C1 segment of cervical spinal cord (tissue), 14 donors: ENCODE results near the gene SCN4A.
"Not testable (repeated sequence)": the region's sequence is repeated elsewhere in the genome, so short reads cannot be mapped to it uniquely, and the experiment has no call there.

Experiments used
- DNase-seq, 14 donors: peaks; one replicate each; lab custom pipeline; 2025; lab: John Stamatoyannopoulos, UW

SCN4A gene

DNA sequence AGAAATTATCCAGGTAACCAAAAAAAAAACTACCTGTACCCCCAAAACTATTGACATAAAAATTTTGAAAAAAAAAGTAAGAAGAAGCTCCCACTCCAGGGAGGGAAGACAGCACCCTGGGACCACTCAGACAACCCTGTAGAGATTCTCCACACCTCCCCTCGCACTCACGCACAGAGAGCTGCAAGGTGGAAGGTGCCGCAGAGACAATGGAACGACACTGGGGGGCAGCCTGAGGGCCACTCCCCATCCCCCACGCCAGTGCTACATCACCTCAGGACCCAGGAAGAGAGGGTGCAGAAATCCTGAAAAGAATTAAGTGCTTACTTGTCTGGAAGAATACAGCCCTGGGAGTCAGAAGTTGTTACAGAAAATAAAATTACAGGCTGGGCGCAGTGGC is 35.4 kb downstream of the SCN4A start:
- DNase-seq, result no peak

DNA sequence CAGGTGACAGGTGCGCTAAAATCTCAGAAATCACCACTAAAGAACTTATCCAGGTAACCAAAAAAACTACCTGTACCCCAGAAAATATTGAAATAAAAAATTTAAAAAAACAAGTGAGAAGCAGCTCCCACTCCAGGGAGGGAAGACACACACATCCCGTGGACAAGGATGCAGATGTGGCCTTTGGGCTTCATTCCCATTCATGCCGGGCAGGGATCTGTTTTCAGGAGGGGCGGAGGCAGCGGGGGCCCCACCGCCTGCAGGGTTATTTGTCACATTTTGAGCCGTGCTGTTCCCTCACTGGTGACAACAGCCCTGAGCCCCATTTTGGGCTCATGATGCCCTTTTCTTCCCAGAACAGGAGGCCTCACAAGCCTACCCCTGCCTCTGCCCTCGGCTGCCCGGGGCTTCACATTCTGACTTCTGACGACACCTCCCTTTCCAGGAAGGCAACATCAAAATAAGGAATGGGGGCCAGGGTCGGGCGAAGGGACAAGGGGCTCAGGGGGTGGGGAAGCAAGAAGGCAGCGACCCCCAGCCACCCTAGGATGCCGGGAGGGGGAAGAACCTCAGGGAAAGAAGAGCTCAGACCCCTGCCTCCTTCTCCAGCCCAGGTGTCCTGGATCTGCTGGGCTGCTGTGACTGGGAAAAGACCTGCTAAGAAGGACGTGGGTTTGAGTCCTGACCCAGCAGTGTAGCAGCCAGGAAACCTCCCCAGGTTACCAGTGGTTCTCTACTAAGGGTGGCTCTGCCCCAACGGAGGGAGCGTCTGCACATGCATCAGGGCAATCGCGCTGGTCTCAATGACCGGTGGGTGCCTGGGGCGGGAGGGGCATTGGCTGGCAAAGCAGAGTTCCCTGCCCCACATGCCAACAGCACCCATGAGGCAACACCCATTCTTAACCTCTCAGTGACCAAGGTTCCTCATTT is 38.3 kb downstream of the SCN4A start:
- DNase-seq, result no peak

DNA sequence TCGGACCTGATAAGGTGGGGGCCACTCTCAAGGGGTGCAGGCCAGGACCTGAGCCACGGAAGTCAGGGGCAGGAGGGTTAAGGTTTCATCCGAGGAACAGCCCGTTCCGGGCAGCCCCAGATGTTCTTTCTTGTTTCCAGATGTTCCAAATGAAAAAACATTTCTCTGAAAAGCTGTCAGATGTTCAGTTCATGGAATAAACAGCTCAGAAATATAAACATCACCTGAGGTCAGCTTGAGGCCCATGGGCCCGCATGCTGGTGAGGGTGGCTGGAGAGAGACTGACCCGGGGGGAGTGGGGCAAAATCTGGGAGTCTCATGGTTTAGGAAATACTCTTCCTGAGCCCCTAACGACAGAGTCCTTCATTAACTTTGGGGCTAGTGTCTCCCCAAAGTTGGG is 39.1 kb downstream of the SCN4A start:
- DNase-seq, result no peak

DNA sequence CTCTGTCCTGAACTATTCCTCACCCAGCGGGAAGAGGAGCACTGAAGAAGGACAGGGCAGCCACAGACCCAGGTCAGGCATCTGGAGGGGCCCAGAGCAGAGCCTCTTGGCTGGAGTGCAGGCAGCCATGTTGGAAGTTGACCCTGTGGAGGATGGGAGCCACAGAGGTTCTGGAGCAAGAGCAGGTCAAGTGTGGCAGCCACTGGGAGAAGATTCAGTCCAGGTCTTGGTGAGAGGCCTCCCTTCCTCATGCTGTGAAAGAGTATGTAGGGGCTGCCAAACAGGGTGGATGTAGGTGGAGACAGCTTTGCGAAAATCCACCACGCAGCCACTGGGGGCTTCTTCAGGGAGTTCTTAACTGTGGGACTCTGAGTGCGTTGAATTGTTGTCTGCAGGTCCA is 40.0 kb downstream of the SCN4A start:
- DNase-seq, result no peak

DNA sequence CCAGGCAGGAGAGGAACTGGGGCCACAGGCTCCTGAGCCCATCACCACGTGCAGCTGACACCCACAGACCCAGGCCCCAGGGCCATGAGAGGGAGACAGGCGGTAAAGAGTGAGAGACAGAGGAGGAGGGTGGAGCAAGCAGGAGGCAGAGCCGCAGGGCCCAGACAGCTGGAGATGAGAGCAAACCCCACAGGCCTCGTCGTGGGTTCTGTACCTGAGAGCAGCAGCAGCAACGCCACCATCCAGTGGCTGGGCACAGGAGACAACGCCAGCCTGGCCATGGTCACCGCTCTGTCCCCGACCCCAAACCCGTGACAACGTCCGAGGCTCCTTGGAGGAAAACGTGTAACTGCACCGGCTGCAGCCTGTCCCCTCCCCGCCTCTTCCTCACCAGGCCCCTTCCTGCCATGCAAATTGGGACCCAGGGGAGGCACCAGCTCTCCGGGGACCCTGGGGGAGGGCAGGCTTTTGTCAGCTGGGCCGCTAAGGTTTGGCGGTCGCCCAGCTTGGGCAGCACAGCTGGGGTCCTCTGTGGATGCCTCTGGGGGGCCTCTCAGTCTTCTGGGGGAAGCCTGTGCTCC is 40.6 kb downstream of the SCN4A start, which contains the start of gene CD79B:
TSS of gene CD79B (minus strand) at position 351 of the 581 bp plus-strand sequence. CDS start at position 281, 70 bp downstream.
- DNase-seq, result no peak

DNA sequence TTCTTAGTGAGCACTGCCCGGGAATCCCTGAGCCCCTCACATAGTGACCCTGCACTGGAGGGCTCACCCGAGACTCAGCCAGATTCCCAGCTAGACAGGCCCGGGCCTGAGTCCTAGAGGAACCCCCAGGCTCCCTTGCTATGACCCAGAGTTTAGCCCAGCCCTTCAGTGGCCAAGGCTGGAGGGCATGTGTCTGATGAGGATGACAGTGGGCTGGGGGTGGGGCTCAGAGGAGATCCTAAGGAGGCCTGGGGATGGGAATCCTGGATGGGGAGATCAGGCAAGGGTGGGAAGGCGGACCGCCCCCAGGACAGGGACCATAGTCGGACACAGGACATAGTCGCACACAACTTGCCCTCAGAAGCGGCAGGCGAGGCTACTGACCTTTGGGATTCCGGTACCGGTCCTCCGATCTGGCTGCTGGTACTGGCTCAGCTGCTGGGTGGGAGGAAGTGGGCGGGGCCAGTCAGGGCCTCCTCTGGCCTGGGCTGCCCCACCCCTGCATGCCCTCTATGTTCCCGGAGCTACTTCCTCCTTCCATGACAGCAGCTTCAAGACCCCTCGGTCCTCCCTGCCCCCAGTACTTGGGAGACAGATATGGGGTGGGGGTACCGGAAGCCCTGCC is 41.7 kb downstream of the SCN4A start:
- DNase-seq, result peak in 1 of 14 donors; percentile 7

DNA sequence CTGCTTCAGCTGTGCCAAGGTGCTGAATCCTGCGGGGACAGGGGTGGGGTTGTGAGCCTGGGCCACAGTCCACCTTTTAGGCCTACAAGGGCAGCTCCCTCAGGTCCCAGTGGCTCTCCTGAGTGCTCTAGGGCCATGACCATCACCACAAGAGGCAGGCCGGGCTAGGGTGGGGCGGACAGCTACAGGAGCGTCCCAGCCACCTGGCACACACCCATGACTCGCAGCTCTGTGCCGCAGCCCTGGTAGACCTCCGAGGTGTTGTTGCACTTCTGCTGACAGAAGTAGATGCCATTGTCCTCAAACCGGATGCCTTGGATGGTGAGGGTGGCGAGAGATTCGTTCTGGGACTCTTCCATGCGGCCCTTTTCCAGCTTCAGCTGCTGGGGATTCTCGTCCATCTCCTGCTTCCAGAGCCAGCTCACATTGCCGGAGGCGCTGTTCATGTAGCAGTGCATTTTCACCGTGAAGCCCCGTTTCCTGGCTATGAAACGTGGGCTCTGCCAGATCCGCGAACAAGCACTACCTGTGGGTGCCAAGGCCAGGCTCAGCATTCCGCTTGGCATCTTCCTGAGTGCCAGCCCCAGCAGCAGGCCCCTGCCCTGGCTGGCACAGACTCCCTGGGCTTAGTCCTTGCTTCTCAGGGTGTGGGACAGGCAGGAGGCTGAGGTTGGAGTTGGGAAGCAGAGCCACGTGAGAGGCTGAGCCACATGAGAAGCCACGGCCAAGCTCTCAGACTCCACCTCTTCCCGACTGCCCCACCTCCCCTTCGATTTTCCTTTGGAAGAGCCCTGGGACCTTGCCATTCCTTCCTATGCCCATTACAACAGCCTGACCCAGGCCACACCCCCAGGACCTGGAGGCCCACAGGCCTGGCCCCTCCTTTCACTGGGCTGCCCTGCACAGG is 42.6 kb downstream of the SCN4A start:
- DNase-seq, result peak in 1 of 14 donors; percentile 44

DNA sequence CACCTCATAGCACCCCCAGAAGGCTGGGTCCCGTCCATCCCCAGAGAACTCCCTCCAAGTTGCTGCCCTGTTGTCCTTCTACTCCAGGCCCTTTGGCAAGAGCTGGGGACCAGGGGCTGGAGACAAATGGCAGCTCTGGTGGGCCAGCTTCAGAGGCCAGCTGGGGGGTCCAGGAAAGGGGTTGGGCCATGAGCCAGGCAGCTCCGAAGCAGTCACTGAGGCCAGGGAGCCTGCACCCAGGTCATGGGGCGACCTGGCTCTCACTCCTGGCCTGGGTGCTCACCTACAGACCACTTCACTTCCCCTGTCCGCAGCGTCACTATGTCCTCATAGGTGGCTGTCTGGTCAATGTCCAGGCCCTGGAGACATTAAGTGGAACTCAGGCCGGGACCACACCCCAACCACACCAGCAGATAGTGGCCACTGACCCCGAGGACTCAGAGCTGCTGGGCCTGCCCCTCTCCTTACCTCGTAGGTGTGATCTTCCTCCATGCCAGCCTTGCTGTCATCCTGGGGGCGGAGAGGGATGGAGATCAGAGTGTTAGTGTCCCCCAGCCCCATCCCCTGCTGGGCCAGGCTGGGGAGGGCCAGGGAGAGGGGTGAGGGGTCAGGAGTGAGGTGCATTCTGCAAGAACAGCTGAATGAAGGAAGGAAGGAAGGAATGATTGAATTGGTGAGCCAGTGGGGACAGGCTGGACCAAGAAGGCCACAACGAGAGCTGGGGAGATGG is 43.6 kb downstream of the SCN4A start:
- DNase-seq, result no peak

DNA sequence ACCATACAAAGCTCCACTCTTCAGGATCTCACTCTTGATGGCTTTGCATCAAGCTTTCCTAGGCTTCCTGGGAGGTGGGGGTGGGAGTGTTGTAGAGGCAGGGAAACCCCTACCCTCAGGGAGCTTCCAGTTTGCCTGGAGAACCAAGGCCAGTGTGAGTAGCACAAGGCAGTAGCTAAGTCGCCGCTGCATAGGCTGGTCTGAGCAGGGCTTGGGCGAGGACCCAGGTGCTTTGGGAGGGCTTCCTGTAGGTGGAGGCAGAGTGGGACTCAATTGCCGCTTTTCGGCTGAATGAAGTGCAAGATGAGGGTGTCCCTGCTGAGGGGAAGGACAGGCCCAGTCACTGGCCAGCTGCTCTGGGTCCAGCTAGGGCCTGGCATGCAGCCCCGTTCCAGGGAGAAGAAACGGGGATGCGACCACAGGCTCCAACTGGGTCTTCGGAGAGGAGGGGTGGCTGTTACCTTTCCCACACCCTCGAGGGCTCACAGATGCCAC is 44.5 kb downstream of the SCN4A start:
- DNase-seq, result no peak

DNA sequence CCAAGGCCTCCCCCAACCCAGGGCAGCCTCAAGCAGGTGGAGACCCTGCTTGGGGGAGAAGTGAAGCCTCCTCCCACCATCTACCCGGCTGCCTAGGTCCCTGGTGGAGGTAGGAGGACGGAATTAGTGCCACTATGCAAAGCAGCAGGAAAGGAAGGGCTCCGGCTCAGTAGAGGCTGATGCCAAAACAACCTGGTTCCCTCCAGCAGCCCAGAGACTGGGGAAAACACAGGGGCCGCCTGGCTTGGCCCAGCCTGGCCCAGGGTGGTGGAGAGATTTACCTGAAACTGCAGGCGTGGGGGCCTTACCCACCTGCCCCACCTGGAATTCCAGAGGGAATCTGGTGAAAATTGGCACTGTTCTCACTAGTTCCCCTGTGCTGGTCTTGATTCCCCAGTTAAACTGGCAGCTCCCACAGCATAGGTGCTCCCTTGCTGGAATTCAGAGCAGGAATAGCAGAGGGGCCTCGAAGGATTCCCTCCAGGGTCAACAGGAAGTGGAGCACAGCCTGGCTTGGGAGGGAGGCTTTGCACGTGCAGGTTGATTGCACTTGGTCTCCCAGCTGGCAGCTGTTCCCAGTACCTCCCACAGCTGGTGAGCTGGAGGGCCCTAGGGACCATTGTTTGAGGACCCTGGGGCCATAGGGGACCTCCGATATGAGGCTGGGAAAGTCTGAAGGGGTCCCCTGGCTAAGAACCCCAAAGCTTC is 45.1 kb downstream of the SCN4A start:
- DNase-seq, result no peak

DNA sequence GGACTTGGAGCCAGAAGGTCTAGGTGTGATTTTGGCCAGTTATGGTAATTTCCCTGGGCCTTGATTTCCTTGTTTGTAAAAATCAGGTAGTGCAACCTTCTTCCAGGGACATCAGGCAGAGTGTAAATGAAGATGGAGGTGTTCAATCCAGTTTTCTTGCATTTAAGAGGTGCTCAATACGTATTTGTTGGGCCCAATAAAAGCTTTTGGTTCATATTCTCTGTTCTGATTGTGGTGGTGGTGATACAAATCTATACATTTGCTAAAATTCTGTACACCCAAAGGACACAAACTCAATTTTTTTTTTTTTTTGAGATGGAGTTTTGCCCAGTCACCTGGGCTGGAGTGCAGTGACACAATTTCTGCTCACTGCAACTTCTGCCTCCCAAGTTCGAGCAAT is 46.6 kb downstream of the SCN4A start:
- no peak for DNase-seq

DNA sequence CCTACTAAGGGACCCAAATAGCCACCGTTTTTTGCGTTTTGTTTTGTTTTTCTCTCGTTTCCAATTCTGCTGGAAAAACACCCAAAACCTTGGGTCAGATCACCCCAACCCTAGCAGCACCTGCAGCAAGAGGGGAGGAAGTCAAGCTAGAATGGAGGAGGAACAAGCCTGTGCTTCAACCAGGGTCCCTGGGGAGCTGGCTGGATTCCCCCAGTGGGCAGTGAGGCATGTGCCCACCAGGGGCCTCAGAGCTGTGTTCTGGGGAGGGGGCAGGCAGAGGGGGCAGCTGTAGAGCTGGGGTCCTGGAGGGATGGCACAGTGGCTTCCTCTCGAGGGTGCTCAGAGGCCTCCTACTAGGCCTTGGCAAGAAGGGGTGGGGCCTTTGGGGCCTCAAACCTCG is 47.1 kb downstream of the SCN4A start:
- DNase-seq, result no peak

DNA sequence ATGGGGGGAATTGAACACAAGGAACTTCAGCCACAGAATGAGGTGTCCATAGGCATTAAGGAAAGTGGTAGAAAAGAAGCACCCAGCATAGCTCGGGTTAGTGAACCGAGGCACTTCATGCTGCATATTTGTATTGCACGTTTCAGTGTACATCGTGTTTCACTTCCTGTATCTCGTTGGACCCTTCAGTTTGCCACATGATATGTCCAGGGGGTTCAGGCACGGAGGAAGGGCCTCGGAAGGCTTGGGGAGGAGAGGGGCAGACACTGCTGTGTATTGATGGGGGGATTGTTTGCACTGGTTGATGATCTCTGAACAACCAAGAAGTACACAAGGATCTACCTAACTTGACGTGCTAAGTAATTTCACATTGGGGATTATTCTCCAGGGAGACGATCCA is 50.3 kb downstream of the SCN4A start:
- not testable (repeated sequence) for DNase-seq

DNA sequence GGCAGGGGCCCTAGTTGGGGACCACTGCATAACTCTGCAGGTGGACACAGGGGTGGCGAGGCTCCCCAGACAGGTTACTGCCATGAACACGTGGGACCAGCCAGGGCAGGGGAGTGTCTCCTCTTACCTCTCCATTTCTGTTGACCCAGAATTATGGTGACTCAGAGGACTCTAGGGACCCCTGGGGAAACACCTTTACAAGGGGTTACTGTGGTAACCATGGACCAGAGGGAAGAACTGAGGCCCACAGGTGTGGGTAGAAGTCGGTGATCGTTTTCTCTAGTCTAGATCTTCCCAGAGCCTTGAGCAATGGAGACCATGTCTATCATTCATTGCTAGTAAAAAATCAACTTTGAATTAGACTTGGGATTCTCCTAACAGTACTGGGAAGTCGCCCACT is 51.9 kb downstream of the SCN4A start:
- DNase-seq, result not testable (repeated sequence)

DNA sequence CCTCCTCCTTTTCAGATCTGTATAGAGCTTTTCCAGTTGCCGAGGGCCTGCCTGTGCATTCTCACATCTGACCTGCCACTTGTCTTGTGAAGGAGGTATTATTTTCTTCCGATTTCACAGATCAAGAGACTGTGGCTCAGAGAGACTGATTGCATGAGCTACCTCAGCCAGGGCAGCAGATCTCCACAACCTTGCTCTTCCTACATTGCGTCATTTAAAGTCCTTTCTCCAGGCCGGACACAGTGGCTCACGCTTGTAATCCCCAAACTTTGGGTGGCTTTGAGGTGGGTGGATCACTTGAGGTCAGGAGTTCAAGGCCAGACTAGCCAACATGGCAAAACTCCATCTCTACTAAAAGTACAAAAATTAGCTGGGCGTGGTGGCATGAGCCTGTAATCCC is 52.7 kb downstream of the SCN4A start:
- DNase-seq, result not testable (repeated sequence)

DNA sequence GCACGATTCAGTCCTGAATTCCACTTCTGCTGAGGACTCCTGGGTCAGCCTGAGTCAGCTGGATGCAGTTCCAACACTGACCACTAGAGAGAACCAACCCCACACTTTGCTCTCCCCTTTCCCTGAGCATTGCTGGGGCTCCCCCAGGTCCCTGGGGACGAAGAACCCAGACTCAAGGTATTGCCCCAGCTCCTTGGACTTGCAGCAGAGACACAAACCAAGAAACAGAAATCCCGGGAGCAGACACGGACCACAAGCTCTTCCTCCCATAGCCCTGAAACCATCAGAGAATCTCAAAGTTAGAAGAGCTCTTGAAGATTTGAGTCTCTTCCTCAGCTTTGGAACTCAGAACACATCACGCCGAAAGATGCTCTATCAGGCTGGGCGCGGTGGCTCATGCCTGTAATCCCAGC is 53.4 kb downstream of the SCN4A start:
- DNase-seq, result peak in 8 of 14 donors; percentile 2 to 39 (median 8)

DNA sequence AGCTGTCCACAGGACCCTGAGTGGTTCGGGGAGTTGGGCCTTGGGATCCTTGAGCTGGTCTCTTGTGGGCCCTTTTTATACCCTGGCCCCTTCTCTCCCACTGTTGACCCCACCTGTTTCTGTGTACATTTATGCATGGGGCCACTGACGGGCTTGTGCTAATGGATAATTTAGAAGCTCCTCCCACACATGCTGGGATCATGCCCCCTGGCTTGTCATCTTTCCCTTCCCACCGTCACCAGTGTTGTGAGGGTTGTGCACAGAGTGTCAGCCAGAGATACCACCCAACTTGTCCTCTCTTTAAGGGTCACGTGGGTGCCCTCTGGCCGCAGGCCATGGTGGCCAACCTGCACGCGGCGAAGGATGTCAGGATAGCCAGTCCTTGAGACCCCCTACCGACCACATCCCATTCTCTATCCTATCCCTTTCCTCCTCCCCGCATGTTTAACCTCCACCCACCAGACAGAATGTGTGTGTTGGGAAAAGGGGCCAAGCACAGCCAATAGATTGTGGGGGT is 53.9 kb downstream of the SCN4A start, which contains the start of gene GH1:
TSS of gene GH1 (minus strand) at position 51 of the 517 bp plus-strand sequence. CDS start 63 bp downstream, outside the sequence.
- not testable (repeated sequence) for DNase-seq

DNA sequence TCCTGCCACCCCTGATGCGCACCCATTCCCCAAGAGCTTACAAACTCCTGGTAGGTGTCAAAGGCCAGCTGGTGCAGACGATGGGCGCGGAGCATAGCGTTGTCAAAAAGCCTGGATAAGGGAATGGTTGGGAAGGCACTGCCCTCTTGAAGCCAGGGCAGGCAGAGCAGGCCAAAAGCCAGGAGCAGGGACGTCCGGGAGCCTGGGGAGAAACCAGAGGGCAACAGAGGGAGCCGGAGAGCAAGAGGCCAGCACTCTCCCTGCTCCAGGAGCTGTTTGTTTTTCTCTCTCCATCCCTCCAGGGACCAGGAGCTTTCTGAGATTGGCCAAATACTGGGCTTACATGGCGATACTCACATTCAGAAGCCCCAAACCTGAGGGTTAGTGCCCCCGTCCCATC is 54.4 kb downstream of the SCN4A start:
- no peak for DNase-seq

DNA sequence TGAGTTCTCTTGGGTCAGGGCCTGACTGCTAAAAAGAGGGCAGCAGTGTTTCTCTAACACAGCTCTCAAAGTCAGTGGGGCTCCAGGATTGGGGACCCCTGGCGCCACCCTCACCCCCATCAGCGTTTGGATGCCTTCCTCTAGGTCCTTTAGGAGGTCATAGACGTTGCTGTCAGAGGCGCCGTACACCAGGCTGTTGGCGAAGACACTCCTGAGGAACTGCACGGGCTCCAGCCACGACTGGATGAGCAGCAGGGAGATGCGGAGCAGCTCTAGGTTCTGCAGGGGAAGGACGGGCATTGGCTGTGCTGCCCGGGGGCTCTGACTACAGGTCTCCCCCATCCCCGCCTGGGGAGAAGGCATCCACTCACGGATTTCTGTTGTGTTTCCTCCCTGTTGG is 55.1 kb downstream of the SCN4A start:
- DNase-seq, result no peak
